Amniotic epithelial cell (primary cell): ENCODE measurements around the gene CENPF.

ENCODE experiments used
- DNase-seq: peaks from one replicate; pipeline ENCODE4 v3.0.0-alpha.2; 2010; ENCODE audit warnings: low read depth

The CENPF gene

DNA sequence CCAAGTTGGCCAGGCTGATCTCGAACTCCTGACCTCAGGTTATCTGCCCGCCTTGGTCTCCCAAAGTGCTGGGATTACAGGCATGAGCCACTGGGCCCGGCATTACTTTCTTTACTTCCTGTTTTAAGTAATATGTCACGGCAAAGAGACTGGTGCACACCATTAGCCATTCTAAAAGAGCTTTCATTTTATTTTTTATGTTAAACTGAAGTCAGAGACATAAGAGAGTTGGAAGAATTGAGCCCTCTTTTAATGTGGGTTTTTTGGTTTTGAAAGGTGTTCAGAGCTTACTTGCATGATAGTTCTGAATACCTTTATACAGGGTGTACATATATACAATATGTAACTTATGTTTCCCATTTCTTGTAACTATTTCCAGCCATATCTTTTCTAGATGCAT is 14.3 kb downstream of the CENPF start:
- DNase-seq = no peak

- DNase-seq = no peak
Measured at GRCh38 chr1:214617843-214618242, 14.8 kb downstream of the CENPF start.

GRCh38 chr1:214621236-214621635 is 18.2 kb downstream of the CENPF start:
- no peak for DNase-seq

DNA sequence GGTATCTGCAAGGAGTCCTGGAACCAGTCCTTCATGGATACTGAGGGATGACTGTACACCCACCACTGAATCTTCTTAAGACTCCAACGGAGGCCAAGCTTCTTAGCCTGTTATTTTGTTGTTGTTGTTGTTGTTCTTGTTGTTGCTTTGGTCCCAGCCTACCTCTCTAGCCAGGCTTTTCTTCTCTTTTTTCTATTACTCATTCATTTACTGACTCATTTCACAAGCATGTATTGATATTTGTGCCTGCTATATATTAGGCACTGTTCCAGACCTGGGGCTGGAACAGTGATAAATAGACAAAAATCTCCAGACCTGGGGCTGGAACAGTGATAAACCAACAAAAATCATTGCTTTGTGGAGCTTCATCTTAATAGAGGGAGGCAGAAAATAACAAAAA is 20.4 kb downstream of the CENPF start:
- DNase-seq = peak; percentile 32

- DNase-seq = no peak
Measured at GRCh38 chr1:214632091-214632490, 29.1 kb downstream of the CENPF start.

GRCh38 chr1:214633686-214634085 is 30.7 kb downstream of the CENPF start:
- DNase-seq = no peak

- no peak for DNase-seq
Measured at GRCh38 chr1:214634267-214634666, 31.3 kb downstream of the CENPF start.

GRCh38 chr1:214635086-214635485 is 32.1 kb downstream of the CENPF start:
- no peak for DNase-seq

- DNase-seq = no peak
Measured at GRCh38 chr1:214635506-214635905, 32.5 kb downstream of the CENPF start.

DNA sequence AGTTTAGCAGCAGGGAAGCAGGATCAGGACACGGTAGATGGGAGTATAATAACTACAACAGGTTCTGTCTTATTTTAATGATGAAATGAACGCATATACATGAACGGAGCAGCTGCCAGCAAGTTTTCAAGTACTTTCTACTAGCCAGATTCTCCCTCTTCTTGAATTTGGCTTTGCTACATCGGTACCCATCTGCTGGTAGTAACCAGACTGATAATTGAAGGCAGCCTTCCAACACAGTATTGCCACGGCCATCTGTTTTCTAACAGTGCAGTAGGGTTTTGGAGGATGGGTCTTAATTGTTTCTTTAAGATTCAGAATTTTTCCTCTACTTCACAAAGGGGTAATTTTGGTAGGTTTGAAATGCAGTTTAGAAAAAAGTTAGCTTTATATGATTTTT is 33.4 kb downstream of the CENPF start:
- DNase-seq = no peak

DNA sequence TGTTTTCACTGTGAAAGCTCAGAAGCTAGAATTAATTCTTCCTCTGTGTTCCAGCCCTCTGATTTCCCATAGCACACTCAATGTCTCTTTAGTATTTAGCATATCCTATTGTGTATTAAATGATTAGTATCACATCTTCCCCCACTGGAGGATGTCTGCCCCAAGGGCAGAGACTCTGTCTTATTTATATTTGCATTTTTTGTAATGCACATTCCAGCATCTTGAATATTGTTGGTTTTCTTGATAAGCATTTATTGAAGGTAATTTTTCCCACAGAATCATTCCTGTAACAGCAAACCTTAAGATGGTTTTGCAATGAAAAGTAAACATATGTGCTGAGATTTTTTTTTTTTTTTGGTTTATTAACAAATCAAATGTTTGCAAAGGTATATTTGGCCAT is 34.1 kb downstream of the CENPF start:
- no peak for DNase-seq

GRCh38 chr1:214637722-214638458 is 34.9 kb downstream of the CENPF start:
- DNase-seq = peak; percentile 61

- DNase-seq = no peak
Measured at GRCh38 chr1:214638459-214638807, 35.4 kb downstream of the CENPF start.

DNA sequence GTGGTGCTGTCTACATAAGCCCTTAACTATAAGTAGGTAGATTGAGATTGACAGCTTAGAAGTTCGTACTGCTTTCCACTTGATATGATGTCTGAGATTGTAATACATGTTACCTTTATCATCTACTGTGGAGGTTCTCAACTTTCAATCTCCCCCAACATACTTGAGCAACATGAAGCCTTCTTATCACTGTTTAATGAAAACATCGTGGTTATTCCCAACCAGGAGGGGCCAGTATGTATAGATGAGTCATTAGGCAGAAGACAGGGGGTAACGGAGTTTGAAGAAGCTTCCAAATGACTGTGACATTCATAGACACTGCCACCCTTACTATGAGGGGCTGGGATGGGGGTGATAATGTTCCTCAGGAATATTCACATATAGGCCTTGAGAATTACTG is 36.0 kb downstream of the CENPF start:
- DNase-seq = peak; percentile 48

DNA sequence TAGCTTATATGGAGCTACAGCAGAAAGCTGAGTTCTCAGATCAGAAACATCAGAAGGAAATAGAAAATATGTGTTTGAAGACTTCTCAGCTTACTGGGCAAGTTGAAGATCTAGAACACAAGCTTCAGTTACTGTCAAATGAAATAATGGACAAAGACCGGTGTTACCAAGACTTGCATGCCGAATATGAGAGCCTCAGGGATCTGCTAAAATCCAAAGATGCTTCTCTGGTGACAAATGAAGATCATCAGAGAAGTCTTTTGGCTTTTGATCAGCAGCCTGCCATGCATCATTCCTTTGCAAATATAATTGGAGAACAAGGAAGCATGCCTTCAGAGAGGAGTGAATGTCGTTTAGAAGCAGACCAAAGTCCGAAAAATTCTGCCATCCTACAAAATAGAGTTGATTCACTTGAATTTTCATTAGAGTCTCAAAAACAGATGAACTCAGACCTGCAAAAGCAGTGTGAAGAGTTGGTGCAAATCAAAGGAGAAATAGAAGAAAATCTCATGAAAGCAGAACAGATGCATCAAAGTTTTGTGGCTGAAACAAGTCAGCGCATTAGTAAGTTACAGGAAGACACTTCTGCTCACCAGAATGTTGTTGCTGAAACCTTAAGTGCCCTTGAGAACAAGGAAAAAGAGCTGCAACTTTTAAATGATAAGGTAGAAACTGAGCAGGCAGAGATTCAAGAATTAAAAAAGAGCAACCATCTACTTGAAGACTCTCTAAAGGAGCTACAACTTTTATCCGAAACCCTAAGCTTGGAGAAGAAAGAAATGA is 37.6 kb downstream of the CENPF start:
- no peak for DNase-seq

- no peak for DNase-seq
Measured at GRCh38 chr1:214641214-214641895, 38.4 kb downstream of the CENPF start.

DNA sequence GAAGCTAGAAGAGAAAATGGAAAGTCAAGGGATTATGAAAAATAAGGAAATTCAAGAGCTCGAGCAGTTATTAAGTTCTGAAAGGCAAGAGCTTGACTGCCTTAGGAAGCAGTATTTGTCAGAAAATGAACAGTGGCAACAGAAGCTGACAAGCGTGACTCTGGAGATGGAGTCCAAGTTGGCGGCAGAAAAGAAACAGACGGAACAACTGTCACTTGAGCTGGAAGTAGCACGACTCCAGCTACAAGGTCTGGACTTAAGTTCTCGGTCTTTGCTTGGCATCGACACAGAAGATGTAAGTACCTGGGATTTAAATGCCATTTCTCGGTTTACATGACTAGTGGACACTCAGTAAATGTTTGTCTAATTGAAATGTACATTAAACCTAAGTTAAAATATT is 40.0 kb downstream of the CENPF start:
- DNase-seq = no peak

GRCh38 chr1:214645712-214646111 is 42.7 kb downstream of the CENPF start:
- DNase-seq = no peak

- DNase-seq = peak; percentile 47
Measured at GRCh38 chr1:214648801-214649200, 45.8 kb downstream of the CENPF start.

GRCh38 chr1:214649607-214650006 is 46.6 kb downstream of the CENPF start:
- DNase-seq = no peak

DNA sequence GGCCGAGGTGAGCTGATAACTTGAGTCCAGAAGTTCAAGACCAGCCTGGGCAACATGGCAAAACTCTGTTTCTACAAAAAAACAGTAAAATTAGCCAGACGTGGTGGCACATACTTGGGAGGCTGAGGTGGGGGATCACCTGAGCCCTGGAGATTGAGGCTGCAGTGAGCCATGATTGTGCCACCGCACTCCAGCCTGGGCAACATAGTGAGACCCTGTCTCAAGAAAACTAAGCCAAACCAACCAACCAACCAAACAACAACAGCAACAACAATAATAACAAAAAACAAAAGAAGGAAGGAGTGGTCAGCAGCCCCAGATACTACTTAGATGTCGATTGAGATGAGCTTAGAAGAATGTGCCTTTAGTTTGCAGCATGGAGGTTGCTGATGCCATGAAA is 47.7 kb downstream of the CENPF start:
- DNase-seq = no peak

GRCh38 chr1:214657299-214657698 is 54.3 kb downstream of the CENPF start:
- DNase-seq = no peak

GRCh38 chr1:214658175-214658574 is 55.2 kb downstream of the CENPF start:
- DNase-seq = no peak
